Ectodermal cell (in vitro differentiated cells): ENCODE measurements around the gene MOB4. TPM values are rescaled to one million over a fixed set of nuclear protein-coding genes. Genes with fewer than 3 reads are reported as not detected.
A peak's percentile ranks its signal among the peaks of the same experiment; 100 is the strongest.
"Not testable (repeated sequence)": the region's sequence is repeated elsewhere in the genome, so short reads cannot be mapped to it uniquely, and the experiment has no call there.

Source experiments
- H3K27ac ChIP-seq: 2 replicates; pipeline ENCODE4 v1.7.0; 2013; ENCODE audit warnings: mild to moderate bottlenecking, low read depth, low read length; ENCODE audit not compliant: insufficient read depth, poor library complexity, severe bottlenecking
- H3K27me3 ChIP-seq: 2 replicates; pipeline ENCODE4 v1.7.0; 2013; ENCODE audit warnings: mild to moderate bottlenecking, low read length; ENCODE audit not compliant: insufficient read depth, control insufficient read depth, poor library complexity, severe bottlenecking
- H3K36me3 ChIP-seq: one replicate; pipeline ENCODE4 v1.7.0; 2013; ENCODE audit warnings: low read length; ENCODE audit not compliant: control insufficient read depth, insufficient read depth
- H3K4me1 ChIP-seq: one replicate; pipeline ENCODE4 v1.7.0; 2013; ENCODE audit warnings: low read length; ENCODE audit not compliant: control insufficient read depth, insufficient read depth
- H3K4me3 ChIP-seq: 2 replicates; pipeline ENCODE4 v1.7.0; 2013; ENCODE audit warnings: low read depth, low read length, control low read depth; ENCODE audit not compliant: insufficient read depth
- H3K9me3 ChIP-seq: 2 replicates; pipeline ENCODE4 v1.7.0; 2013; ENCODE audit warnings: mild to moderate bottlenecking, low read length, moderate library complexity; ENCODE audit not compliant: control insufficient read depth
- WGBS, 2 experiments: methylation state at CpG; one replicate each; pipeline ENCODE4 v1.1.7; 2013; ENCODE audit warnings: missing lambda C conversion rate in 2 of 2; 5-methylcytosine and 5-hydroxymethylcytosine counted together
- polyA plus RNA-seq, 4 experiments: library from polyadenylated mRNA; stranded (reverse); fragments of 50-300 nt; gene quantifications; one replicate each; pipeline ENCODE4 v1.2.3, GENCODE V29; 2013

Gene MOB4
- 53.7 TPM for polyA plus RNA-seq (2013, experiment 1 of 4)
- polyA plus RNA-seq (2013, experiment 2 of 4), result 59.5 TPM
- polyA plus RNA-seq (2013, experiment 3 of 4), result 42.5 TPM
- 45.5 TPM for polyA plus RNA-seq (2013, experiment 4 of 4)

GRCh38 chr2:197515739-197516392, at the start of gene MOB4:
Gene MOB4, plus strand, starts transcription at chr2:197516066. Its CDS starts 21 bp downstream, at chr2:197516087.
- 0 to 1% methylated on average over 66 of the region's 66 CpGs for WGBS, 2 experiments

DNA sequence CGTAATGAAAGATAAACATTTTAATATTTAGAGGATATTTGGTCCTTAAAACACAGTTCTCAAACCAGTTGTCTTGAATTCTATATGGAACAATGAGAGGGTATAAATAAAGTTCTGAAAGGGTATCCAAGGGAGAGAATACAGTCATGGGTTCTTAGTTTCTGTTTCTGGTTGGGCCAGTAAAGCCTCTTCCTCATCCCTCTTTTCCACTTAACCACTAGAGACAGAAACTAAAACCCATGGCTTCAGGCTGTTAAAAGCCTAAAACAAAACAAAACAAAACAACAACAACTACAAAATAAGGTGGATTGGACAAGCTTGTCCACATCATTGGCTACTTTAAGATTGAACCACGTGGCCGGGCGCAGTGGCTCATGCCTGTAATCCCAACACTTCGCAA, 43.7 kb upstream of the MOB4 start:
- WGBS, 2 experiments, result 92 to 96% methylated on average over 4 of the region's 5 CpGs
- Histone ChIP-seq H3K4me3 (no peak overlapping the region), H3K36me3 (peaks cover 9% of the 10 kb centered on the region), H3K27me3 (no peaks in the 10 kb centered on the region), H3K27ac (no peak overlapping the region), H3K9me3 (no peaks in the 10 kb centered on the region), H3K4me1 (no peaks in the 10 kb centered on the region)

More at GRCh38 chr2:197515739-197516392, at the start of gene MOB4:
- no peaks in the 10 kb centered on the region for H3K36me3 ChIP-seq
- H3K27ac ChIP-seq, result peak within 1 kb of the TSS; percentile 74
- peak within 1 kb of the TSS; percentile 84 for H3K4me3 ChIP-seq
- H3K27me3 ChIP-seq, result no peaks in the 10 kb centered on the region
- H3K4me1 ChIP-seq, result peaks cover 12% of the 10 kb centered on the region
- no peaks in the 10 kb centered on the region for H3K9me3 ChIP-seq

- no peaks in the 10 kb centered on the region for H3K4me1 ChIP-seq
- H3K4me3 ChIP-seq, result no peak overlapping the region
- 93 to 99% methylated on average over 3 of the region's 3 CpGs for WGBS, 2 experiments
- H3K27me3 ChIP-seq, result no peaks in the 10 kb centered on the region
- H3K9me3 ChIP-seq, result no peaks in the 10 kb centered on the region
- no peak overlapping the region for H3K27ac ChIP-seq
- H3K36me3 ChIP-seq, result peaks cover 9% of the 10 kb centered on the region
These were observed 38.1 kb upstream of the MOB4 start for GRCh38 chr2:197477797-197478196.

DNA sequence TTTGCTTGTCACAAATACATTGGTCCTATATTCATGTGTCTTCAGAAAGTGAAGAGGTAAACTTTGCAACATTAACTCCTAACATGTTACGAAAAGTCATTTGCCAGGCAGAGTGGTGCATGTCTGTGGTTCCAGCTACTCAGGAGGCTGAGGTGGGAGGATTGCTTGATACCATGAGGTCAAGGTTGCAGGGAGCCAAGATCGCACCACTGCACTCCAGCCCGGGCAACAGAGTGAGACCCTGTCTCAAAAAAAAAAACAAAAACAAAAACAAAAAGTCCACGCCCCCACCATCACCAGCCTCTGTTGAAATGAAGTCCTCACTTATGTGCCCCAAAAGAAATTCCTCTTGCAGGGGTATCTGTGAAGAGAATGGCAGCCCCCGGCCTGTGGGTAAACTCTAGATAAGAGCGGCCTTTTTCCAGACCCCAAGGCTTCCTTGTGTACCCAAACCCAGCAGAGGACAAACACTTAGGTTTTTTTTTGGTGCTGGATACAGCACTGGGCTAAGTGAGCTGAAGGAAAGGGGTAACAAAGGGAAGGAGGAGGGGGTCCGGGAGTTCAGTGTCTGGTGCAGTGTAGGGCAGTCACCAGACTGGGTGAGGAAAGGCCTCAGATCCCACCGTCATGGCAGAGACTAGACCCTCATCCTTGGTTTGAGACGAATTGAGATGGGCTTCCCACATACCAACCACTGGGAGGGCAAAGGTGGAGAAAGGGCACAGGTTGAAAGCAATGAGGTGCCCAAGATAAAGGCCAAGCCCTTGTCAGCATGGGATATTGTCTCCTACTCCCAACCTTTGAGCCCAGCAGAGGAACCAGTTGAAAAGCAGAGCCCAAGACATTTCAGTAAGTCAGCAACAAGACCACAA, 35.5 kb upstream of the MOB4 start:
- H3K27ac ChIP-seq, result no peak overlapping the region
- H3K4me1 ChIP-seq, result no peaks in the 10 kb centered on the region
- 91 to 92% methylated on average over 9 of the region's 9 CpGs for WGBS, 2 experiments
- no peaks in the 10 kb centered on the region for H3K27me3 ChIP-seq
- no peaks in the 10 kb centered on the region for H3K9me3 ChIP-seq
- no peak overlapping the region for H3K4me3 ChIP-seq
- peaks cover 9% of the 10 kb centered on the region for H3K36me3 ChIP-seq

DNA sequence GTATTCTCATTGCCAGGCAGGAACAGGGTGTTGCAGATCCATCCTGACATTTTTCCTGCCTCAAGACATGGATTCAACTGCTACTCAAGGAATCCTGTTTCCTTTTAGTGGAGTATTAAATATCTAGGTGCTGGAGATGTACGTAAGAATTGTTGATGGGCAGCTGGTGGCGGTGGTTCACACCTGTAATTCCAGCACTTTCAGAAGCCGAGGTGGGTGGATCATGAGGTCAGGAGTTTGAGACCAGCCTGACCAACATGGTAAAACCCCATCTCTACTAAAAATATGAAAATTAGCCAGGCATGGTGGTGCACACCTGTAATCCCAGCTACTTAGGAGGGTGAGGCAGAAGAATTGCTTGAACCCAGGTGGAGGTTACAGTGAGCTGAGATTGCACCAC, 31.6 kb upstream of the MOB4 start:
- not testable (repeated sequence) for H3K27ac ChIP-seq, H3K4me1 ChIP-seq, H3K27me3 ChIP-seq, H3K4me3 ChIP-seq, H3K9me3 ChIP-seq
- 93 to 95% methylated on average over 2 to 3 of the region's 3 CpGs for WGBS, 2 experiments
- H3K36me3 ChIP-seq, result peaks cover 31% of the 10 kb centered on the region

DNA sequence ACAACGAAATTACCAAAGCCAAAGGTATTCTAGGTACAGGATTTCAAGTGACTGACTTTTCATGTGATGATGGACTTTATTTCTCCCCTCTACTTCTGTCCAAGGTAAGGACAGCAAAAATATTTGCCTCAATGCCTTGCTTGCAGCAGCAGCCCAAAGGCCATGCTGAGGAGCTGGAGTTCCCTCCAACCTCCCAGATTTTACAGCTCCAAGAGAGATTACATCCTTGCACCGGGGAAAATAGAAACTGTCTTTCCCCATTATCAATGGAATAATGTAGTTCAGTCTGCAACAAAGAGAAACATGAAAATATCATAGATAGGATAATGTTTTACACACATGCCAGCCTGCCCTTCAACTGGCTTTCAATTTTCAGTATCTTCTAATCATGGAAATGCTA, 29.7 kb upstream of the MOB4 start:
- 96 to 100% methylated on average over 2 of the region's 2 CpGs for WGBS, 2 experiments
- Histone ChIP-seq H3K27me3 (no peaks in the 10 kb centered on the region), H3K4me1 (no peaks in the 10 kb centered on the region), H3K9me3 (no peaks in the 10 kb centered on the region), H3K27ac (no peak overlapping the region), H3K36me3 (peaks cover 50% of the 10 kb centered on the region), H3K4me3 (no peak overlapping the region)

DNA sequence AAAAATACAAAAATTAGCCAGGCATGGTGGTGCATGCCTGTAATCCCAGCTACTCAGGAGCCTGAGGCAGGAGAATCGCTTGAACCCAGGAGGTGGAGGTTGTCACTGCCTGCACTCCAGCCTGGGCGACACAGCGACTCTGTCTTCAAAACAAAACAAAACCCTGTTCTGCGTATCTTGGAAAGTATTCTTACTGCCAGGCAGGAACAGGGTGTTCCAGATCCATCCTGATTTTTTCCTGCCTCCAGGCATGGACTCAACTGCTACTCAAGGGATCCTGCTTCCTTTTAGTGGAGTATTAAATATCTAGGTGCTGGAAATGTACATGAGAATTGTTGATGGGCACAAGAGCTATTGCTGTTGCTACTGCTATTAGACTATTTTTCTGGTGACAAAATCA, 28.5 kb upstream of the MOB4 start:
- H3K4me3 ChIP-seq, result no peak overlapping the region
- no peaks in the 10 kb centered on the region for H3K9me3 ChIP-seq
- WGBS, 2 experiments, result 95 to 97% methylated on average over 4 of the region's 4 CpGs
- peaks cover 61% of the 10 kb centered on the region for H3K36me3 ChIP-seq
- no peak overlapping the region for H3K27ac ChIP-seq
- H3K4me1 ChIP-seq, result no peaks in the 10 kb centered on the region
- H3K27me3 ChIP-seq, result no peaks in the 10 kb centered on the region

DNA sequence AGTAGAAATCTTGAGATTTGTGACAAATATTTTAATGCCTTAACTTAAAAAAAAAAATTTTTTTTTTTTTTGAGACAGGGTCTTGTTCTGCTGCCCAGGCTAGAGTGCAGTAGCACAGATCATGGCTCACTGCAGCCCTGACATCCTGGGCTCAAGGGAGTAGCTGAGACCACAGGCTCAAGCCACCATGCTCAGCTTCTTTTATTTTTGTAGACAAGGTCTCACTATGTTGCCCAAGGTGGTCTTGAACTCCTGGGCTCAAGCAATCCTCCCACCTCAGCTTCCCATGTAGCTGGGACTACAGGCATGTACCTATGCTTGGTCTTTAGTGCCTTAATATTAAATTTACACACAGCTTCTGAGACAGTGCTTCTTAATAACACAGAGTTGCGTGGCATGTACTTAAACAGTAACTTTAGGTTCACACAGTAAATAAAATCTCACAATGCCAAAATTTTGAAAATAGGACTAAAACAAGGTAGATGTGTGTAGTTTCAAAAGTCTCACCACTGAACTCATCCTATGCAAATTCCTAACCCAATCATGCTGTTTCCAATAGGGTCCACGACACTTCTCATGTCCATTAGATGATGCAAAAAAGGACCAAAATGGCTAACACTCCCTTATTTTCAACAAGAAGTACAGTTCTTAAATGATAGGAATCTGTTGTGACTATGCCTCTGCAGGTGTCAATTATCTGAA, 20.3 kb upstream of the MOB4 start:
- Histone ChIP-seq H3K36me3 (peaks cover 51% of the 10 kb centered on the region), H3K9me3 (no peaks in the 10 kb centered on the region), H3K4me3 (no peak overlapping the region), H3K27me3 (no peaks in the 10 kb centered on the region), H3K4me1 (peaks cover 17% of the 10 kb centered on the region), H3K27ac (no peak overlapping the region)
- 92 to 94% methylated on average over 2 of the region's 2 CpGs for WGBS, 2 experiments

DNA sequence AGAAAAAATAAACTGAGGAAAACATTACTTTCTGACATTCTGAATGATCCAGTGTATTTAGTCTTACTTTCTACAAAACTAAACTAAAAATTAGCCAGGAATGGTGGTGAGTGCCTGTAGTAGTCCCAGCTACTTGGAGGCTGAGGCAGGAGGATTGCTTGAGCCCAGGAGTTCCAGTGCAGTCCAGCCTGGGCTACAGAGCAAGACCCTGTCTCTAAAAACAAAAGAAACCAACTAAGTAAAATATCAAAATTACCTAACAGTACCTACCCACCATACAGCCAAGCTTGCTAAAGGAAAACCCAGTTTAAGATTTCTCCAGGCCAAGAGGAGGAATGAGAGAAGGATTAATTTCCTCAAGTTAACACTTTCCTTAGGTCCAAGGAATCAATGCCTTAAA, 19.2 kb upstream of the MOB4 start:
- H3K4me3 ChIP-seq, result no peak overlapping the region
- peaks cover 40% of the 10 kb centered on the region for H3K36me3 ChIP-seq
- peaks cover 17% of the 10 kb centered on the region for H3K4me1 ChIP-seq
- no peak overlapping the region for H3K27ac ChIP-seq
- no peaks in the 10 kb centered on the region for H3K9me3 ChIP-seq
- H3K27me3 ChIP-seq, result no peaks in the 10 kb centered on the region

- 73 to 82% methylated on average over 2 of the region's 2 CpGs for WGBS, 2 experiments
- H3K27ac ChIP-seq, result no peak overlapping the region
- H3K9me3 ChIP-seq, result no peaks in the 10 kb centered on the region
- H3K36me3 ChIP-seq, result peaks cover 34% of the 10 kb centered on the region
- H3K27me3 ChIP-seq, result no peaks in the 10 kb centered on the region
- no peak overlapping the region for H3K4me3 ChIP-seq
- H3K4me1 ChIP-seq, result peaks cover 20% of the 10 kb centered on the region
These were observed 18.5 kb upstream of the MOB4 start for GRCh38 chr2:197497326-197497725.
